HG02884 (cell line): ENCODE measurements around the gene NFIB.

Experiments
- ATAC-seq: cut with Tn5 transposase; IDR thresholded peaks from one replicate; pipeline ENCODE4 v1.9.1; 2021; ENCODE audit warnings: mild to moderate bottlenecking, moderate library complexity; ENCODE audit not compliant: unreplicated experiment

The NFIB gene

GRCh38 chr9:14159440-14160216 lies 154.3 kb downstream of the NFIB start:
- no peak for ATAC-seq

- ATAC-seq = no peak
Observed at GRCh38 chr9:14158916-14159315, 155.0 kb downstream of the NFIB start.

- ATAC-seq = no peak
Observed at GRCh38 chr9:14158136-14158813, 155.7 kb downstream of the NFIB start.

GRCh38 chr9:14157191-14157590 lies 156.8 kb downstream of the NFIB start:
- no peak for ATAC-seq

GRCh38 chr9:14156046-14156445 lies 157.9 kb downstream of the NFIB start:
- ATAC-seq = peak; percentile 92

GRCh38 chr9:14155237-14155636 lies 158.7 kb downstream of the NFIB start:
- ATAC-seq = no peak

GRCh38 chr9:14153310-14153720 lies 160.6 kb downstream of the NFIB start:
- no peak for ATAC-seq

- no peak for ATAC-seq
Observed at GRCh38 chr9:14151451-14151850, 162.5 kb downstream of the NFIB start.

GRCh38 chr9:14148501-14149103 lies 165.3 kb downstream of the NFIB start:
- no peak for ATAC-seq

GRCh38 chr9:14147738-14148137 lies 166.2 kb downstream of the NFIB start:
- ATAC-seq = no peak

GRCh38 chr9:14146201-14146874 lies 167.6 kb downstream of the NFIB start:
- ATAC-seq = no peak

- ATAC-seq = no peak
Observed at GRCh38 chr9:14144215-14144614, 169.7 kb downstream of the NFIB start.

GRCh38 chr9:14141699-14142098 lies 172.2 kb downstream of the NFIB start:
- ATAC-seq = no peak

GRCh38 chr9:14140096-14140697 lies 173.7 kb downstream of the NFIB start:
- no peak for ATAC-seq

GRCh38 chr9:14139287-14139686 lies 174.7 kb downstream of the NFIB start:
- ATAC-seq = no peak

- ATAC-seq = no peak
Observed at GRCh38 chr9:14136646-14137370, 177.1 kb downstream of the NFIB start.

GRCh38 chr9:14136047-14136635 lies 177.8 kb downstream of the NFIB start:
- no peak for ATAC-seq

- no peak for ATAC-seq
Observed at GRCh38 chr9:14135421-14135820, 178.5 kb downstream of the NFIB start.

GRCh38 chr9:14133394-14133793 lies 180.5 kb downstream of the NFIB start:
- ATAC-seq = no peak

- no peak for ATAC-seq
Observed at GRCh38 chr9:14132775-14133174, 181.2 kb downstream of the NFIB start.
